ENCODE data around the gene HNRNPDL. TPM values are rescaled to one million over a fixed set of nuclear protein-coding genes. Genes with fewer than 3 reads are reported as not detected.

Gene HNRNPDL
- total RNA-seq, 2 experiments from 2014 or later = 224 to 394 TPM

- BruUV-seq (replicated peaks) = no TSS peak
- H3K9me2 ChIP-seq (ENCODE audit: insufficient read depth, low read length) = no peaks in the 10 kb centered on the region
- H4K20me1 ChIP-seq (ENCODE audit: insufficient read depth, low read length) = peaks cover 30% of the 10 kb centered on the region; the same call in 1 of the 2 replicates
- H3K4me3 ChIP-seq (ENCODE audit: low read depth, low read length, poor library complexity, severe bottlenecking) = no peak overlapping the region
- ChIA-PET POLR2A (interaction anchor here (0.9 to 2.2 kb wide), 2 partner anchors 8 to 13 kb away, joined by 3 to 6 read pairs; no protein-coding TSS in a partner anchor), CTCF (ENCODE audit: unreplicated experiment) (no interaction called here)
- peaks cover 99% of the 10 kb centered on the region for H3K79me2 ChIP-seq (ENCODE audit: insufficient read depth, low read depth, low read length)
- DNase-seq (ENCODE audit: low spot score) = no peak
- TF ChIP-seq CTCF (conservative IDR thresholded peaks at IDR 0.05; ENCODE audit: low read length) (no peak), EZH2phosphoT487 (IDR thresholded peaks at IDR 0.05; ENCODE audit: borderline replicate concordance, low read depth, low read length) (no peak)
- intact Hi-C loops (cut with micrococcal nuclease; ENCODE audit: unreplicated experiment) = no loop called here
- H2AFZ ChIP-seq (ENCODE audit: low read length) = no peak overlapping the region
- no peak overlapping the region for H3K27ac ChIP-seq (ENCODE audit: low read depth, low read length, poor library complexity, severe bottlenecking)
- H3K4me2 ChIP-seq (ENCODE audit: low read length) = no peak overlapping the region
- H3K9me3 ChIP-seq (ENCODE audit: low read length) = no peaks in the 10 kb centered on the region
- H3K36me3 ChIP-seq (ENCODE audit: insufficient read depth, low read length) = peaks cover 96% of the 10 kb centered on the region
- peaks cover 11% of the 10 kb centered on the region for H3K4me1 ChIP-seq (ENCODE audit: insufficient read depth, low read length, poor library complexity, severe bottlenecking)
Observed at GRCh38 chr4:82439088-82439487, 8.8 kb upstream of the HNRNPDL start.

GRCh38 chr4:82437285-82438005, 7.2 kb upstream of the HNRNPDL start:
- H3K9me3 ChIP-seq (ENCODE audit: low read length) = no peaks in the 10 kb centered on the region
- H3K4me3 ChIP-seq (ENCODE audit: low read depth, low read length, poor library complexity, severe bottlenecking) = no peak overlapping the region
- ChIA-PET POLR2A (interaction anchor here (0.6 to 2.2 kb wide), 6 partner anchors 9 to 453 kb away, joined by 3 to 7 read pairs (median 3); no protein-coding TSS in a partner anchor), CTCF (ENCODE audit: unreplicated experiment) (no interaction called here)
- H3K9me2 ChIP-seq (ENCODE audit: insufficient read depth, low read length) = no peaks in the 10 kb centered on the region
- H3K4me2 ChIP-seq (ENCODE audit: low read length) = no peak overlapping the region
- H3K36me3 ChIP-seq (ENCODE audit: insufficient read depth, low read length) = peaks cover 95% of the 10 kb centered on the region
- H3K79me2 ChIP-seq (ENCODE audit: insufficient read depth, low read depth, low read length) = peaks cover 99% of the 10 kb centered on the region
- BruUV-seq (replicated peaks) = no TSS peak
- no peak for DNase-seq (ENCODE audit: low spot score)
- peaks cover 26% of the 10 kb centered on the region for H3K4me1 ChIP-seq (ENCODE audit: insufficient read depth, low read length, poor library complexity, severe bottlenecking)
- TF ChIP-seq CTCF (conservative IDR thresholded peaks at IDR 0.05; ENCODE audit: low read length) (no peak), EZH2phosphoT487 (IDR thresholded peaks at IDR 0.05; ENCODE audit: borderline replicate concordance, low read depth, low read length) (no peak)
- intact Hi-C loops (cut with micrococcal nuclease; ENCODE audit: unreplicated experiment) = no loop called here
- no peak overlapping the region for H3K27ac ChIP-seq (ENCODE audit: low read depth, low read length, poor library complexity, severe bottlenecking)
- peaks cover 43% of the 10 kb centered on the region for H4K20me1 ChIP-seq (ENCODE audit: insufficient read depth, low read length)
- H2AFZ ChIP-seq (ENCODE audit: low read length) = no peak overlapping the region

GRCh38 chr4:82436780-82437179, 6.5 kb upstream of the HNRNPDL start:
- H4K20me1 ChIP-seq (ENCODE audit: insufficient read depth, low read length) = peaks cover 46% of the 10 kb centered on the region
- no peaks in the 10 kb centered on the region for H3K9me2 ChIP-seq (ENCODE audit: insufficient read depth, low read length)
- ChIA-PET CTCF (ENCODE audit: unreplicated experiment) (no interaction called here), POLR2A (interaction anchor here (0.6 to 2.2 kb wide), 3 partner anchors 10 to 357 kb away, joined by 3 to 6 read pairs (median 3); no protein-coding TSS in a partner anchor)
- TF ChIP-seq CTCF (conservative IDR thresholded peaks at IDR 0.05; ENCODE audit: low read length) (no peak), EZH2phosphoT487 (IDR thresholded peaks at IDR 0.05; ENCODE audit: borderline replicate concordance, low read depth, low read length) (no peak)
- H3K27ac ChIP-seq (ENCODE audit: low read depth, low read length, poor library complexity, severe bottlenecking) = no peak overlapping the region
- peaks cover 33% of the 10 kb centered on the region for H3K4me1 ChIP-seq (ENCODE audit: insufficient read depth, low read length, poor library complexity, severe bottlenecking)
- BruUV-seq (replicated peaks) = no TSS peak
- no peaks in the 10 kb centered on the region for H3K9me3 ChIP-seq (ENCODE audit: low read length)
- DNase-seq (ENCODE audit: low spot score) = no peak
- intact Hi-C loops (cut with micrococcal nuclease; ENCODE audit: unreplicated experiment) = no loop called here
- no peak overlapping the region for H2AFZ ChIP-seq (ENCODE audit: low read length)
- no peak overlapping the region for H3K4me2 ChIP-seq (ENCODE audit: low read length)
- peaks cover 92% of the 10 kb centered on the region for H3K36me3 ChIP-seq (ENCODE audit: insufficient read depth, low read length)
- H3K4me3 ChIP-seq (ENCODE audit: low read depth, low read length, poor library complexity, severe bottlenecking) = no peak overlapping the region
- H3K79me2 ChIP-seq (ENCODE audit: insufficient read depth, low read depth, low read length) = peaks cover 99% of the 10 kb centered on the region
